ENCODE measurements around the gene KRT12.

KRT12 gene

DNA sequence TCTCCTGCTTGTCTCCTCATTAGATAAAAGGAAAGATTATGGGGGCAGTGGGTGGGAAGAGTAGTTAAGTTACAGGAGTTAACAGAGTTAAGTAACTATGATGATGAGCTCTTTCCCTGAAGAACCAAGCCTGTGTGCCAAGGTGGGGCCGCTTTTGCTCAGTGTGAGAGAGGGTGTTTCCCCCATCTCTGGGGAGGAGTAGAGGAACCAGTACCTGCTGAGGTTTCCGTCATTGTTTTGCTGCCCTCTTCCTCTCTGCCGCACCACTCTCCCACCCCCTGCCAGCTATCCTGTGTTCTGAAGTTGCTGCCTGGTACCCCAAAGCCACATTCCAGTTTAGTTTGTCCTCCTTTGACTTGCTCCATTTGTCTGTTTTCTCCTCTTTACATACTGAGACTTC is 23.8 kb downstream of the KRT12 start:
- DNase-seq = no peak

DNA sequence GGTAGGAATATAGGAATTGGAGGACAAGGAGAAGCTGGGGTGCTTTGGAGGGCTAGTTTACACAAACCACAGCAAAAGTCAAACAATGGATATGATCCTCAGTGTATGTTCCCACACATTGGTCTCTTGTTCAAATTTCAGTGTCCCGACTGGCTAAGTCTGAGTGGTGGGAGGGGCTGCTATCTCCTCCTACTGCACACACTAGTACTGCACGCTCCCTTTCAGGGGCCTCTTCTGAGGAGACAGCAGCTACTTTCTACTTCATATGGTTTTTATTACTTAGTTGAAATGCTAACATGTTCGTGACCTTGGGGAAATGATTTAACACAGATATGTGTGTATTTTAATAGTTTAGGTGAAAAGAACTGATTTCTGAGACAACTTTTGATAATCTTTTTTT is 25.8 kb downstream of the KRT12 start:
- DNase-seq = no peak

DNA sequence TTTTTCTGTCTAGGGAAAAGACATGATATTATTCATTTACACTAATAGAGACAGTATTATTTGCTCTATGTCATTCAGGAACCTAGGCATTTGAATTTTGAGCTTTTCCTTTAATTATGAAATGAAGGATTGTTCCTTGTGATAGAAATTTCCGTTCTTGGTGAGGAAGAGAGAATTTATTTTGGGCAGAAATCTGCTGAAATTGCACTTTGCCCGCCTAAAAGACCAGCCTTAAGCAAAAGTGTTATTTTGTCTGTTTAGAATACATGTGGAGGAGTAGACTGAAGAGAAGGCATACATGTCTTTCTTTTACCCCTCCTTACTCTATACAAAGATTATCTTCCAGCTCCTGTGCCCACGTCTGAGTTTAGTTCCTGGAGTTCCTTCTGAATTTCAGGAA is 27.8 kb downstream of the KRT12 start:
- no peak for DNase-seq

DNA sequence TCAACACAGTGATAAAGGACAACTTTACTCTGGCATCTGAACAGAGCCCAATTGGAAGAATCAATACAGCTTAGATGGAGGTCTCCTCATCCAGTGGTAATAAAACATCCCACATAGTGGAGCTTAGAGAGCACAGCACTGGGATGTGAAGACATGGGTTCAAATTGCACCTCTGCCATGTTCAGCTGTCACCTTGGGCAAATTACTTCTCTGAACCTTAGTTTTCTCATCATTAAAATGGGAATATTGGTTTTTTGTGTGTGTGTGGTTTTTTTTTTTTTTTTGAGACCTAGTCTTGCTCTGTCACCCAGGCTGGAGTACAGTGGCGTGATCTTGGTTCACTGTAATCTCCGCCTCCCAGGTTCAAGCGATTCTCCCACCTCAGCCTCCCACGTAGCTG is 31.0 kb downstream of the KRT12 start:
- DNase-seq = no peak

DNA sequence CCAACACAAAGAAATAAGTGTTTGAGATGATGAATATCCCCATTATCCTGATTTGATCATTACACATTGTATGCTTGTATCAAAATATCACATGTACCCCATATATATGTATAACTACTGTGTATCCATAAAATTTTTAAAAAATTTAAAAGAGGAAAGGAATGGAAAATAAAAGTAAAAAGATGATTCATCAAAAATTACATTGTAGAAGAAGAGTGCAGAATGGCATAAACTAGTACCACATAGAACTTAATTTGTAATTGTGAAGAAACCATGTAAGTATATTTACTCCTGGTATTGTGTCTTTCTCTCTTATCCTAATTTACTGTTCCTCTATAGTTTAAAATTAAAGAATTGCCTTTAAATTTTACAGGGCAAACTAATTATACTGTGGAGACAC is 33.1 kb downstream of the KRT12 start:
- no peak for DNase-seq

DNA sequence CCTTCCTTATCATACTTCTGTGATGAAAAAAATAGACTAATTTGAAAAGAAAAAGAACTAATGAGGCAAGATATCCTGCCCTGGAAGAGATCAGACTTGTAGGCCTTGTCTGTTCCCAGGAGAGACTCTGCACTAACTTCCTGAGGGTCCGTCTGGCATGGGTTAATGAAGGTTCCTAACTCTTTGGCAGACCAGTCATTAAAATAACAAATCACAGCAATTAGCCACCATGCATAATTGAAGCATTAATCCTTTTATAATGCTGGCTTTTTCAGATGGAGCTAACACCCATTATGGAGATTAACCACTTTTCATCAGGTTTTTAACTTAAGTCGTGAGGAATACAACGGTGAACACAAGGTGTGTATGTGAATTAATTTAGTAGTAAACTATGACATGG is 34.2 kb downstream of the KRT12 start:
- no peak for DNase-seq

DNA sequence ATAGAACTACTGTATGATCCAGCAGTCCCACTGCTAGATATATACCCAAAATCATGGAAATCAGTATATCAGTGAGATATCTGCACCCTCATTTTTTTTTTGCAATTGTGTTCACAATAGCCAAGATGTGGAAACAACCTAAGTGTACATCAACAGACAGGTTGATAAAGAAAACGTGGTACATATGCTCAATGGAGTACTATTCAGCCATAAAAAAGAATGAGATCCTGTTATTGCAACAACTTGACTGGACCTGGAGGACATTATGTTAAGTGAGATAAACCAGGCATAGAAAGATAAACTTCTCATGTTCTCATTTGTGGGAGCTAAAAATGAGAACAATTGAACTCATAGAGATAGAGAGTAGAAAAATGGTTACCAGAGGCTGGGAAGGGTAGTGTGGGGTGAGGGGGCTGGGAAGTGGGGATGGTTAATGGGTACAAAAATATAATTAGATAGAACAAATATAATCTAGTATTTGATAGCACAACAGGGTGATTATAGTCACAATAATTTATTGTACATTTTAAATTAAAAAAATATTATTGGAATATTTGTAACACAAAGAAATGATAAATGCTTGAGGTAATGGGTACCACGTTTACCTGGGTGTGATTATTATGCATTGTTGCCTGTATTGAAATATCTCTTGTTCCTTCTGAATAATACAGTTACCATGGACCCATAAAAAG is 36.8 kb downstream of the KRT12 start:
- DNase-seq = no peak

DNA sequence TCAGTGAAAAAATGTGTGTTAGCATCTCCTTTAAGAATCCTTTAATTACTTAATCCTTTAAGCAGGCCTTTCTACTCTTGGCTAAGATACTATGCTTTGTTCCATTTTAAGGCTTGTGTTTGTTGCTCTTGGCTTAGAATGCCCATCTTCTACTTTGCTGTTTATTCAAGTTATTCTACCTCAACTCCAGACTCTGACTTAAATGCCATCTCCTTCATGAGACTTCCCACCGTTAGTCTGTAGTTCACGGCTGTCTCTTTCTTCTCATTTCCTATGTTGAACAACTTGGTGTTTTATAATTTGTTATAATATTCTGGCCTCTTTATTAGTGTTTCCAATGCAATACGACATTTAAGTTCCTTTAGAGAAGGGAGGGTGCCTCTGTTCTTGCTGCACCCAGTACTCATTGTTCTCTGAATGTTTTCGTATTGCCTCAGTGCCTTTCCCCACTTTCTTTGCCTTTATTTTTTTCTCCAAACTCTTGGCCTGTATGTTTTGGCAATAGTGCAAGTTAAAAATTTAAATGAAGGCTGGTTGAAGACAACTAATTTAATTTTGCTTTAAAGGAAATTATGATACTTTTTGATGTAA is 38.5 kb downstream of the KRT12 start:
- DNase-seq = no peak

DNA sequence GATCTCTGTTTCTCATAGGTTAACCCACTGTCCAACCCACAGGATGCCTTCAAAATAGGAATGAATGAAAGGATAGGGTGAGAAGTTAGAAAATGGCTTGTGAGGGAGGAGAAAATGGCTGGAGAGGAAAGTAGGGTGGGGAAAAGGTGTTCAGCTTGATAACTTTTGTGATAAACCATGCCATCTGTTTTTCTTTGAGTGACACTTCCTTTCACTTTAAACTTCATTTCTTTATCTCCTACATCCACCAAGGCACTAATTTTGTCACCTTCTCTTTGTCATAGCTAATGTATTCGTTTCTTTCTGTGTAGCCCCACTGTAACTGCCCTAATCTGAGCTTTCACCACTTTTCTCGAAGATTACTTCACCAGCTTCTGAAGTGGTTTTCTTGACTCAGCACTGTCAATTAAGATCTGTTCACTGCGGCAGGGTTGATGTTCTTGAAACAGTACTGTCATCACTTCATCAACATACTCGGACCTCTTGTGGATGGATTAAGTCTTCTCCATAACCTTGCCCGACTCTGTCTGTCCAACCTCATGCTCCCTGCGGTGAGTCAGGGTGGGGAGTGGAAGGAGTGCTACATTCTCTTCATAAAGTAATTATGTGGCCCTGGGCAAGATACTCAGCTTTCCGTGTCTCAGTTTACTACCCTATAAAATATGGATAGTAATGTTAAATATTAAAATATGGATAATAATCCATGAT is 39.1 kb downstream of the KRT12 start:
- peak; percentile 23 for DNase-seq

DNA sequence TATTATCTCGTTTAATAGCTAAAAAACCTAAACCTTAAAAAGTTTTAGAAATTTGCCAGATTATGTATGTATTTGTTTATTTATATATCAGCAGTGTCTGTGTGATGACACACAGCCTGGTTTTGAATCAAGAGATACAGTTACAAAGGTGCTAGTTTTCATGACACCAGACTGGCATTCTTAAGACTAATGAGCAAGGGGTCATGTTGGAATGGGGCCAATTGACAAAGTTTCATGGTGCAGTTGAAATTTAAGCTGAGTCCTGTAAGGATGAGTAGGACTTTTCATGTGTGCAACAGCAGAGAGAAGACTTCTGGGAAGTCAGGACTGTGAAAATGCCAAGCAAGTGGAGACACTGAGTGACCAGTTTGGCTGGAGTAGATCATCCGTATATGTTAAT is 41.4 kb downstream of the KRT12 start:
- DNase-seq = no peak

DNA sequence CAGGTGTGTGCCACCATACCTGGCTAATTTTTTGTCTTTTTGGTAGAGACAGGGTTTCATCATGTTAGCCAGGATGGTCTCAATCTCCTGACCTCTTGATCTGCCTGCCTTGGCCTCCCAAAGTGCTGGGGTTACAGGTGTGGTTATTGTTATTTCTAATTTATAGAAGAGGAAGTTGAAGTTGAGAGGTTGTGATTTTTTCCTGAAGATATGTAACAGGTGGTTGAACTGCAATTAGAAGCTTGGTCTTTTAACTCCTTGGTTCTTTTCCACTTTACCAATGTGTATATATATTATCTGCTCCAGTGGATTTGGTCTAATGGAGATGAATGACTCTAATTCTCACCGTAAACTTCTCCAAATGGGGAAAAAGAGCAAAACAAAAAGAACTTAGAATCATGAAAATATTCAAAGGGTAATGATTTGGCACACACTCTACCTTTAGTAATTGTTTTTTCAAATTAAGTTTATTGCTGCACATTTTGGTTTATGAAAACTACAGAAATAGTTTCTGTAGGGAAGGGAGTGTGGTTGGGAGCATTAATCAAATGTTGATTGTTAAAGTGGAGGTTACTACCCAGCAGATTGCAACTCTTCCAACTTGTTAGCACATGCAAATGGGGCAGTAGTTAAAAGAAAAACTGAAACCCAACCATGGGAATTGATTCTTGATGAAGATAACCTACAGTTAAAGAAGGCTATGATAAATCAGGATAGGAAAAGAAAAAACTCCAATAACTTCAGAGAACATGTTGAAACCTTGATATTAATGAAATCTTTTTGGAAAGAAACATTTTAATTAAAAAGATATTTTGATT is 42.8 kb downstream of the KRT12 start:
- DNase-seq = no peak

DNA sequence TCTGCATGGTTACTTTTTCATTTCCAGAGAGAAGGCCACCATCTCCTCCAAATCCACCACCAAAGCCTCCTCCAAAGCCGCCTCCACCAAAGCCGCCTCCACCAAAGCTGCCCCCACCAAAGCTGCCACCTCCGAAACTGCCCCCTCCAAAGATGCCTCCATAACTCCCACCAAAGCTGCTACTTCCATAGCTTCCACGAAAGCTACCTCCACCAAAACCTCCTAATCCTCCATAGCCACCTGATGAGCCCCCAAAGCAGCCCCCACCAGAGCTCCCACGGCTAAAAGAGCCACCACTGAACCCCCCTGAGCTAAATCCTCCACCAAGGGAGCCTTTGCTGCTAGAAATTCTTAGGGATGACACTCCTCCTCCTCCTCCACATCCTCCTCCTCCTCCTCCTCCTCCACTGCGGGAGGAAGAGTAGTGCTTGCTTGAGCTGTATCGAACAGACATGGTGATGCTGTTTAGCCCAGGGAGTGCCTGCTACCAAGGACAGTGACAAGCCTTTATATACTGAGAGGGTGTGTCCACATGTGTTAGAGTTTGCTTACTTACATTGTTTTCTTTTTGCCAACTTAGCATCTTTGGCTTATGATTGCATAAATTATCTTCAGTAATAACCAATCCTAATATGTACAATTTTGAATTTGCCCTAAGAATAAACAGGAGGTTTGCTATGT is 44.8 kb downstream of the KRT12 start, which contains the start of gene KRT10:
Gene KRT10, minus strand, starts transcription at position 483 of the 681 bp plus-strand sequence. Its CDS starts 29 bp downstream, at position 454.
- DNase-seq = no peak

DNA sequence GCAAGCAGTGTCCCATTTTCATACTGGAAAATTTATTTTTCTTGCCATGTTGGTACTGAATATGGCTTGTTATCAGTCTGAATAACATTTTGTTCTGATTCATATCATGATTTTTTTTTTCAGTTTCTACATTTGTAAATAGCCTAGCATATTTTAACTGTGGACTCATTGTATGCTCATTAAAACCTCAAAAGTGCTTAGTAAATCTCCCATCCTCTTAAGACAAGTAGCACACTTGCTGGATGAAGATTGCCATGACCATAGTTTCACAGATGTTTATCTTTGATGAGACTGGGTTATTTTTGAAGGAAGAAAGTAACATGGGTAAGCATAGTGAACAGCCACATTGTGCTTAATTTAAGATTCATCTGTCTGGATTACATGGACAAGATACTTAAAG is 45.5 kb downstream of the KRT12 start:
- no peak for DNase-seq

DNA sequence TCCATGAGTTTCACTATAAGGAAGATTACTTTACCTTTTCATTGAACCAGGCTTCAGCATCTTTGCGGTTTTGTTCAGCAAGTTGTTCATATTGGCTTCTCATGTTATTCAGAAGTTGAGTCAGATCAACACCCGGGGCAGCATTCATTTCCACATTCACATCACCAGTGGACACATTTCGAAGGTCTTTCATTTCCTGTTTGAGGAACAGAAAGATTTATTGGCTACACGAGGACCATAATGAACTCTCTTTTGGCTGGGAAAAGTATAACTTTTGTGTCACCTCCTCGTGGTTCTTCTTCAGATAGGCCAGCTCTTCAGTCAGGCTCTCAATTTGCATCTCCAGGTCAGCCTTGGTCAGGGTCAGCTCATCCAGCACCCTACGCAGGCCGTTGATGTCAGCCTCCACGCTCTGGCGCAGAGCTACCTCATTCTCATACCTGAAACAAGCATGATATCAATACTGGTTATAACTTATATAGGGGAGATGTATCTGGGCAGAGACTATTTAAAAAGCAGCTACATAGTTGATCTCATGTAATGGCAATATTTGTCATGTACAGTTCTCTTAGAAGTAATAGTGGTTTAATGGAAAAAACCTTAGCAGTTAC is 46.7 kb downstream of the KRT12 start:
- no peak for DNase-seq

DNA sequence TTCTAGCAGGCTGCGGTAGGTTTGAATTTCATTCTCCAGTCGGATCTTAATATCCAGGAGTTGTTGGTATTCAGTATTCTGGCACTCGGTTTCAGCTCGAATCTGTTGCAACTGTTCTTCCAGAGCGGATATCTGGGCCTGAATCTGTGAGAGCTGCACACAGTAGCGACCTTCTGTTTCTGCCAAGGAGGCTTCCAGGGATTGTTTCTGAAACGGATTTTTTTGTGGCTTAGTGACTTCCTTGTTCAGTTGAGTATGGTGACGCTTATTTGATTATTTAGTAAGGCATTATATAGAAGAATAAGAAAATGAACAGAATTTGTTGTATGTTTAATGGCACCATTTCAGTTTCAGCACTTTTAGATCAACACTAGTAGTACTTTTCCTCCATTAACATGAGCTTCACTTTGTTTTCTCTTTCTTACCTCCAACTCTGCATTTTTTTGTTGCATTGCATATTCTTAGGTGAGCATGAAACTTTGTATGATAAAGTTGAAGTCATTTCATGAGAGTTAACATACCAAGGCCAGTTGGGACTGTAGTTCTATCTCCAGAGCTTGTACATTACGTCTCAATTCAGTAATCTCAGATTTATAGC is 47.4 kb downstream of the KRT12 start:
- peak; percentile 17 for DNase-seq

DNA sequence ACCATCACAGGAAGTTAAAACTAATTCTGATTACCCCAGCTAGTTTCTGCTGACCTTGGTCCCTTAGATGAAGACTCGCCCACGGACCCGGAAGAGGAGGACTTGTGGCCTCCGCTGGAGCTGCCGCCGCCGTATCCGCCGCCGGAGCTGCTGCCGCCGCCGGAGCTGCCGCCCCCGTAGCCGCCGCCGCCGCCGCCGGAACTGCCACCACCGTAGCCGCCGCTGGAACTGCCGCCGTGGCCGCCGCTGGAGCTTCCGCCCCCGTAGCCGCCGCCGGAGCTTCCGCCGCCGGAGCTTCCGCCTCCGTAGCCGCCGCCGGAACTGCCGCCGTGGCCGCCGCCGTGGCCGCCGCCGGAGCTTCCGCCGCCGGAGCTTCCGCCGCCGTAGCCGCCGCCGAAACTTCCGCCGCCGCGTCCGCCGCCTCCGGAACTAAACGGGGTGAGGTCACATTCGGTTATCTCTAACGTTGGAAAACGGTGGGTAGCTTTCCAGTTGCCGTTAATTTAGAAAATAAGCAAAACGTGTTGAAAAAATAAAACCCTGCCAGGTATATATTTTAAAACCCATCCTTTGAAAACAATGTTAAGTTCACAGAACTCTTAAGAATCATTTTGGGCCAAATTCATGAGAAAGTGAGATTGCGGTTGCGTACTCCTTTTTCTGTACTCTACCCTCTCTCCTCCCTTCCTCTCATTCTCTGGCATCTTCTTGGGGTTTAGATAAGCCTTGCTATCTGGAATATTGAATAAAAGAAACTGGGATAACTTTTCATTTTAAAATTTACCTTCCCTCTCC is 48.1 kb downstream of the KRT12 start:
- peak; percentile 84 for DNase-seq

DNA sequence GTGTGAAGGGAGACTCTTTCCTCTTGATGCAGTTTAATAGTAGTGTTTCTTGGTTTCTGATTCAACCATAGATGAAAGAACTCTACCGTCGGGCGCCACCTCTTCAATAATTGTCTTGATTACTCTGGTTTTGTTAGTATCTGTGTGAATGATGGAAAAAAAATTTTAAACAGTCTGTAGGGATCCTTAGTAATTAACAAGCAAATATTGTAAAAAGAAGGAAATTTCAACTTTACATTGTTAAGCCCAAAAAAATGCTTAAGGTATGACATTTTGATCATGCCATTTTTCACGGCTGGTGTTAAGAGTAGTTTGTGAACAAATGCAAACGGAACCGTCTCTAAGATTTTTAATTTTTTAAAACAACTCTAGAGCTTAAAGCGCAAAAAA is 48.7 kb downstream of the KRT12 start:
- DNase-seq = no peak

DNA sequence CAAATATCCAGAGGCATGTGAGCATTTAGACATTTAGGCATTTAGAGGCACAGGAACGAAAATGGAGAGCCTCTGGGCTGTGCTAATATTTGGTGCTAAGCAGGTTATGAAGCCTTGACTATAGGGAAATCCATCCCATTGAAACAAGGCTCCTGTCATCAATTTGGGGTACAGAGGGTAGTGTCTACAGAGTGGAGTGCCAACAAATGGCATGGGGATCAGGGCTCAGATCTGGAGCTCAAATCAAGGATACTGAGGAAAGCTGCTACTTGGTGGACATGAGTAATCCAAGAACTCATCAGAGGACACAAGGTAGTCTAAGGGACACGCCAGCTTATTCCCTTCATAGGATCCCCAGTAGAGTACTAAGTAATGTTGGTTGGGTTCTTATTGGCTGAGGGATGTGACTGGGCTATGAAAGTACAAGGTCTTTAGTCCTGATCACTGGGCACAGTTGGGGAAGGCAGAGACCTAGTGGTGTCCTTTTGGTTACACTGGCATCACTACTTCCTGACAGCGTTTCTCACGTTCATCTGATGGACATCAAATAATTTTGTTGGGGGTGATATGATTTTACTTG is 49.8 kb downstream of the KRT12 start:
- no peak for DNase-seq

DNA sequence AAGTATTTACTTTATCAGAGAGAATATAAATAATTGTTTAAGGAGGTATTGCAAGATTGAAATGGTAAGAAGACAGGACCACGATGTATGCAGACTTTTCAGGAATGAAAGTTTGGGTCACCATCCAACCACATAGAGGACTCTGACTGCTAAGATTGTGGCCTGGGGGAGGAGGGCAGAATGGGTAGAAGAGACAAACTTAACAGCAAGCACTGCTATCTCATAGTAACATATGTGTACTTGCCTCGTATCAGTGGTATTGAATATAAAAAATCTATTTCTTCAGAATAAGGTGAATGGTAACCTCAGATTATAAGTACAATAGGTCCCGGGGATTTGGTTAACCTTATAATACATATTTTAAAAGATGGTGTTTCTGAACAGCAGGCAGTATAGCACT is 50.5 kb downstream of the KRT12 start:
- DNase-seq = no peak

DNA sequence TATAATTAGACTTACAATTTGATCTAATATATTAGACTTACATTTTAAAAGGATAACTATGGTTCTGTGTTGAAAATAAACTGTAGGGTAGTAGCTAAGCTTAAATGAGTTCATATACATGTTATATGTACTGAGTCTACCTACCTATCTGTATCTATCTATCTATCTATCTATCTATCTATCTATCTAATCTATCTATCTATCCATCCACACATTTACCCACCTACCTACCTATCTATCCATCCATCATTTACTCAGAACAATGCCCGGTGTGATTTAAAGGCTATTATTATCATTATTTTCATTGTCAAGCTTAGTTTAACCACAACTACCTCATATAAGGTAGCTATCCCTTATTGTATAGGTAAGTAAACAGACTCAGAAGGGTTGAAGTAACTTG is 51.6 kb downstream of the KRT12 start:
- DNase-seq = no peak

All from fibroblast of skin of back (primary cell).